Astrocyte of the cerebellum (primary cell): ENCODE results near the gene LMAN1L.

ENCODE experiments used
- DNase-seq: peaks from one replicate; pipeline ENCODE4 v3.0.0-alpha.2; 2011; ENCODE audit warnings: low read depth
- H3K4me3 ChIP-seq: 2 replicates; pipeline ENCODE4 v1.5.1; 2011; ENCODE audit warnings: mild to moderate bottlenecking, low read depth, low read length, moderate library complexity
- in situ Hi-C: cut with HindIII; loops from 2 replicates; pipeline ENCODE4 v1.10.0; 2017; ENCODE audit warnings: low sequenced_read_pairs
- TF ChIP-seq, protein P1 (sequence below): IDR thresholded peaks from 2 replicates; pipeline ENCODE4 v1.5.1; 2012; ENCODE audit warnings: low read length, low read depth, moderate library complexity, mild to moderate bottlenecking; ENCODE audit errors: missing control alignments

The LMAN1L gene

GRCh38 chr15:74799856-74800558 is 12.6 kb upstream of the LMAN1L start:
- in situ Hi-C loops = no loop called here
- no peak overlapping the region for H3K4me3 ChIP-seq
- TF ChIP-seq, protein P1, sequence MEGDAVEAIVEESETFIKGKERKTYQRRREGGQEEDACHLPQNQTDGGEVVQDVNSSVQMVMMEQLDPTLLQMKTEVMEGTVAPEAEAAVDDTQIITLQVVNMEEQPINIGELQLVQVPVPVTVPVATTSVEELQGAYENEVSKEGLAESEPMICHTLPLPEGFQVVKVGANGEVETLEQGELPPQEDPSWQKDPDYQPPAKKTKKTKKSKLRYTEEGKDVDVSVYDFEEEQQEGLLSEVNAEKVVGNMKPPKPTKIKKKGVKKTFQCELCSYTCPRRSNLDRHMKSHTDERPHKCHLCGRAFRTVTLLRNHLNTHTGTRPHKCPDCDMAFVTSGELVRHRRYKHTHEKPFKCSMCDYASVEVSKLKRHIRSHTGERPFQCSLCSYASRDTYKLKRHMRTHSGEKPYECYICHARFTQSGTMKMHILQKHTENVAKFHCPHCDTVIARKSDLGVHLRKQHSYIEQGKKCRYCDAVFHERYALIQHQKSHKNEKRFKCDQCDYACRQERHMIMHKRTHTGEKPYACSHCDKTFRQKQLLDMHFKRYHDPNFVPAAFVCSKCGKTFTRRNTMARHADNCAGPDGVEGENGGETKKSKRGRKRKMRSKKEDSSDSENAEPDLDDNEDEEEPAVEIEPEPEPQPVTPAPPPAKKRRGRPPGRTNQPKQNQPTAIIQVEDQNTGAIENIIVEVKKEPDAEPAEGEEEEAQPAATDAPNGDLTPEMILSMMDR = peak; percentile 96
- DNase-seq = no peak

DNA sequence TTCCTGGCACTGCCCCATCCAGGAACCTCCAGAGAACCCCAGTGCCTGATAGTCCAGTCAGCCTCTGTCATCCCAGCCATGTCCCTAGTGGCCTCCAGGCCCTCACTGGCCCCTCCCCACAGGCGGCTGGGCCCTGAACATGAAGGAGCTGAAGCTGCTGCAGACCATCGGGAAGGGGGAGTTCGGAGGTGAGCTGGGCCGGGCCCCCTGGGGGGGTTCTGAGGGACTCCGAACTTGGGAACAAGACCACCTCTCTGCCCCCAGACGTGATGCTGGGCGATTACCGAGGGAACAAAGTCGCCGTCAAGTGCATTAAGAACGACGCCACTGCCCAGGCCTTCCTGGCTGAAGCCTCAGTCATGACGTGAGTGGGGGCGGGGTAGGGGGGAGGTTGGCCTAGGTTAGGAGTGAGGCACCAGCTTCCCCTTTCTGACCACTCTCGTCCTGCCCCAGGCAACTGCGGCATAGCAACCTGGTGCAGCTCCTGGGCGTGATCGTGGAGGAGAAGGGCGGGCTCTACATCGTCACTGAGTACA is 12.0 kb upstream of the LMAN1L start:
- TF ChIP-seq, protein P1 = no peak
- in situ Hi-C loops = no loop called here
- DNase-seq = no peak
- H3K4me3 ChIP-seq = no peak overlapping the region

- DNase-seq = no peak
- H3K4me3 ChIP-seq = no peak overlapping the region
- TF ChIP-seq, protein P1 = no peak
- in situ Hi-C loops = no loop called here
Measured at GRCh38 chr15:74801311-74801997, 11.2 kb upstream of the LMAN1L start.

DNA sequence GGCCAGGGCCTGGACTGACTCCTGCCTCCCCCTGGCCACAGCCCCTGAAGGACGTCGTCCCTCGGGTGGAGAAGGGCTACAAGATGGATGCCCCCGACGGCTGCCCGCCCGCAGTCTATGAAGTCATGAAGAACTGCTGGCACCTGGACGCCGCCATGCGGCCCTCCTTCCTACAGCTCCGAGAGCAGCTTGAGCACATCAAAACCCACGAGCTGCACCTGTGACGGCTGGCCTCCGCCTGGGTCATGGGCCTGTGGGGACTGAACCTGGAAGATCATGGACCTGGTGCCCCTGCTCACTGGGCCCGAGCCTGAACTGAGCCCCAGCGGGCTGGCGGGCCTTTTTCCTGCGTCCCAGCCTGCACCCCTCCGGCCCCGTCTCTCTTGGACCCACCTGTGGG is 10.3 kb upstream of the LMAN1L start:
- TF ChIP-seq, protein P1 = no peak
- DNase-seq = no peak
- no peak overlapping the region for H3K4me3 ChIP-seq
- in situ Hi-C loops = no loop called here

DNA sequence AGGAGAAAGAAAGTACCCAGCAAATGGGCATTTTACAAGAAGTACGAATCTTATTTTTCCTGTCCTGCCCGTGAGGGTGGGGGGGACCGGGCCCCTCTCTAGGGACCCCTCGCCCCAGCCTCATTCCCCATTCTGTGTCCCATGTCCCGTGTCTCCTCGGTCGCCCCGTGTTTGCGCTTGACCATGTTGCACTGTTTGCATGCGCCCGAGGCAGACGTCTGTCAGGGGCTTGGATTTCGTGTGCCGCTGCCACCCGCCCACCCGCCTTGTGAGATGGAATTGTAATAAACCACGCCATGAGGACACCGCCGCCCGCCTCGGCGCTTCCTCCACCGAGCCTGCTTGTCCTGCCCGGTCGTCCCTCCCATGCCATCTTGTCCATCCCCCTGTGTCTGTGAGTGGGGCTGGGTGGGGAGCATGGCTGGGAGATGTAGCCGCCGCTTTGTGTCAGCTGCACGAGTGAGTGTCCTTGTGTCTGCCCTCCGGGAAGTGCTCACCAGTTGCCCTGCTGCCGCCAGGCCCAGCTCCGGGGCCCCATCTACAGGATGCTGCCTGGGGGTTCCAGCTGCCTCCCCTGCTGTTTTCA is 9.7 kb upstream of the LMAN1L start:
- TF ChIP-seq, protein P1 = no peak
- in situ Hi-C loops = no loop called here
- H3K4me3 ChIP-seq = no peak overlapping the region

GRCh38 chr15:74804935-74805334 is 7.7 kb upstream of the LMAN1L start:
- no peak for DNase-seq
- TF ChIP-seq, protein P1 = no peak
- in situ Hi-C loops = no loop called here
- H3K4me3 ChIP-seq = no peak overlapping the region

More for the DNA sequence above, 9.7 kb upstream of the LMAN1L start:
- DNase-seq = no peak
